HUDEP-2 (cell line): ENCODE data around the gene PRSS33.
A peak's percentile ranks its signal among the peaks of the same experiment; 100 is the strongest.

Experiments
- DNase-seq, 76 experiments: peaks; one replicate each; lab custom pipeline; 2025; ENCODE audit not compliant: unreplicated experiment in 76 of 76; lab: John Stamatoyannopoulos, UW

Gene PRSS33

DNA sequence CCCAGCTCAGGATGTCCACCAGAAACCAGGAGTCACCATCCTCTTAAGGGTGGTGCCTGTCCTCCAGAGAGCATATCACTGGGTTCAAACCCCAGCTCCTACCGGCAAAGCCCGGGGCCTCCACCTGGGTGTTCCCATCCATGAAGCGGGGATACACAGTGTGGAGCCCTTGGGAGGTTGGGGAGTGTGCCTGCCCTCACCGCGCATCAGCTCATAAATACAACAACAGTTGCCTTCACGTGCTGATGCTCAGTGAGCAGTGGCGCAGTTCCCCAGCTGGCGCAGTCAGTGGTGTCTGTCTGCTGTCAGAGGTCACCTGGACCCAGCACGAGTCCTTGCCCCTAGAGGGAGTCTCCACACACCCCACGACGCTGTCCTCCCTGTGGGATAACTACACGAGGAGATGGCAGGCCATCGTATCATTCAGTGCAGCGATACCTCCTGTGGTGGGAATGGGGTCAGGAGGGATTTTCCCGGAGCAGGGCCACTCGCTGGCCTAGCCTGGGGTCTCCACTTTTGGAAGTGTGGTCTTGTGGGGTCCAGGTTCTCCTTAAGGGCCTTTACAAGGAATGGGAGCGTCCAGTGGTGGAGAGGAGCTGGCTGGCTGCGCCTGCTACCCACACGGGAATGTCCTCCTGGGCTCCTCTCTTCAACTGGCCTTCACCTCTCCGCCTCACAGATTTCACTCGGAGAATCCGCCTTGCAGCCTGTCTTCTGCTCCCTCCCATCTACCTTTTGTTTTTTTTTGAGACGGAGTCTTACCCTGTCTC lies 8.0 kb downstream of the PRSS33 start:
- no peak for DNase-seq

DNA sequence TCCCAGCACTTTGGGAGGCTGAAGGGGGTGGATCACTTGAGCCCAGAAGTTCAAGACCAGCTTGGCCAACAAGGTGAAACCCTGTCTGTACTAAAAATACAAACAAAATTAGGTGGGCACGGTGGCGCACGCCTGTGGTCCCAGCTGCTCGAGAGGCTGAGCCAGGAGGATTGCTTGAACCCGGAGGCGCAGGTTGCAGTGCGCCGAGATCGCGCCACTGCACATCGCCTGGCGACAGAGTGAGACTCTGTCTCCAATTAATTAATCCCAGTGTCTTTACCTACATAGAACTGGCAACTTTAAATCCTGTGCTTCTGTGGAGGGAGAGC lies 8.8 kb downstream of the PRSS33 start:
- no peak for DNase-seq

DNA sequence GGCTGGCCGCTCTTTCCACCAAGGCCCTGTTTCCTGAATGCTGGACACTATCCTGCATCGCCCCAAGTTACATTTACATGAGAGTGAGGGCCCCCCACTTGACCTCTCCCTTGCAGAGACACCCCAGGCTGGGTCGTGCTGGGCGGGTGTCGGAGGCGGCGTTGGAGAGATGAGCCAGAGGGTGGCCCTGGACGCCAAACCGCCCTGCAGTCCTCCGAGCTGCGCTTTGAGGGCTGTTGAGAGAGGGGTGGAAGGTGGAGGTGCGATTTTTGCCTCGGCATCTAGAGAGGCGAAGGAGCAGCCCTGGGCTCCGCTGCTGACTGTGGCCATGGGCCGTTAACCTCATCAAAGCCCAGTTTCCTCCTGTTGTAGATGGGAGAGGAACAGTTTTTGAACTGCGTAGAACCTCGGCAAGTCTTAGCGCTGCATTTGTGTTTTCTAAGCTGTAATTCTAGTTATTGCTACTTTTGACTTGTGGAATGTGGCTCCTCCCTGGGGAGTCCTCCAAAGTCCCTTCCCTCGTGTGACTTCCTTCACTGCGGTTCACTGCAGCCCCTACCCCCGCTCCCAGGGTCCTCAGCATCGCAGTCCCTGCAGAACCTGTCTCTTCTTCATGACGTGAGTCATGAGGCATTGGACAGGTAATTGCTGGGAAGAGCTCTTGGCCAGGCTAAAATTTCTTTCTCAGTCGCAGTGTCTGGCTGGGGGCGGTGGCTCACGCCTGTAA lies 9.3 kb downstream of the PRSS33 start:
- DNase-seq, result peak in 17 of 76 experiments; percentile 12 to 81 (median 37)

DNA sequence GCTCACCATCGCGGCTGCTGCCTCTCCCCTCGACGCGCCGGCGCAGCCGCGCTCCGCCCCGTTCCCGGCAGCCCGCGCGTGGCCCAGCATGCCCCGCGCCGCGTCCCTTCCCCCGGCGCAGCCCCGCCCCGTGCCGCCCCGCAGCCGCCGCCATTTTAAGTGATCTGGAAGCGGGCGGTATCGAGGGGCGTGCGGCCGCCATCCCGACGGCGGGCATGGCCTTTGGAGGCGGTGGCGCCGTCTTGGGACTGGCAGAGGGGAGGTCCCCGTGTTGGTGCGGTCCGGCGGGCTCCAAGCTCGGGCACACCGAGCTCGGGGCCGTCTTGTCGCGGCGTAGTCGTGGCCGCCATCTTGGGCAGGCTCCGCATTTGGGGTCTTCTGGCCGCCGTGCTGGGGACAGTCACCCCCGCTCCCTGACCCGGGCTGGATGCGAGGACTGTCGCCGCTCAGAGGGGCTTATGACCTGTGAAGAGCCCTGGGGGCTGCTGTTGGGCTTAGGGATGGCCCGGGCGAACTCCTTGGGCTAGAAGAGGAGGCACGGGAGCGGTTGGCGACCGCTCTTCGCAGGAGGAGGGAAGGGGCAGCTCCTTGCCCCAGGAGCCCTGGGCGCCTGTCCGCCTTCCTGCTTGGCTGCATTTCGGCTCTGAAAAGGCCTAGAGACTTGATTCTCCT lies 10.0 kb downstream of the PRSS33 start, which contains the start of gene ELOB:
ELOB (minus strand) TSS at position 50 of the 672 bp plus-strand sequence; CDS start at position 9, 41 bp downstream.
- DNase-seq, result peak in 68 of 76 experiments; percentile 11 to 87 (median 71)

DNA sequence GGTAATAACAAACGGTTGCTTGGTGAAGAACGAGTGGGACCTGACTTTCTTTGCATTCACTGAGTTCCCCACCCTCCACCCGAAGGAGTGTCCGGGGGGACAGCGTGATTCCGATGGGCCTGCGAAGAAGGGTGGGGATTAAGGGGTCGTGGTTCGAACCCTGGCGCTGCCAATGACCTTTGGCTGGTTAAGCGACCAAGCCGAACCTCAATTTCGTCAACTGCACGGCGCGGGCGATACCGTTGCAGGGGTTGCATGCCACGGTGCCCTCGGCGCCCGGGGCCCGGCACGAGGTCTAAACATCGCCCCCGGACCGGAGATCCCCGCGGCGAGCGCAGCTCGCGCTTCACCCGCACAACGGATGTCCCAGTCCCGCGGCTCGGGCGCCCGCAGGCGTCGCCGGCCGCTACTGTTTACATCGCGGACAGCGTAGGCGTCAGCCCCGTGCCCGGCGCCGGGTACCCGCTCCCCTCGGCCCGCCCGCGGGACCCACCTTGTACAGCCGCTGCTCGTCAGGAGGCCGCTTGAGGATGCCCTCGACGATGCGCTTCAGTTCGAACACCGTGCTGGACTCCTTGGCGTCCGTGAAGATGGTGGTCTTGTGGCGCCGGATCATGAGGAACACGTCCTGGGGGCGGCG lies 10.7 kb downstream of the PRSS33 start:
- peak in 1 of 76 experiments; percentile 58 for DNase-seq

DNA sequence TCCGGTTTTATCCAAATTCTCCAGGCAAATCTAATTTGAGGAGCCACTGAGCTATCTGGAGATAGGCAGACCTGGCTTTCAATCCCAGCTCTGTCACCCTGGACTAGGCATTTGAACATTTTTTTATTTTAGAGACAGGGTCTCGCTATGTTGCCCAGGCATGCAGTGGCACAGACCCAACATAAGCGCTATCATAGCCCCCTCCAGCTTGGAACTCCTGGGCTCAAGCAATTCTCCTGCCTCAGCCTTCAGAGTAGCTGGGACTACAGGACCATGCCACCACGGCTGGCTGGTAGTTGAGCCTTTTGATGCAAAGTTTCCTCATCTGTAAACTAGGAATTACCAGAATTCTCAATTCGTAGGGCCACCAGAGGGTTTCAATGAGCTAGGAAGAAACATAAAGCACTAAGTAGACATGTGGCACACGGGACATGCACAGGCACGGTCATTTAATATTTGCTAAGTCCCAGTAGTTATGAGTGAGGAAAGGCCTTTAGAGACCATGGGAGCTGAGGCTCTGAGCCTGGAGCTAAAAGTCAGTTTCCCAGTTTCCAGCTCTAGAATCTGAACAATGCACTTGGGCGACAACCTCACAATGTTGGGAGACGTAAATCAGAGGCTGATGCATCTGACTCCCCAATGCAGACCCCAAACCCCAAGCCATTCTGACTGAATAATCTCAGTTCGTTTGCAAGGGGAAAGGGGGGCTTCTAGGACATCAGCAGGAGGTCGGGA lies 11.4 kb downstream of the PRSS33 start:
- no peak for DNase-seq

DNA sequence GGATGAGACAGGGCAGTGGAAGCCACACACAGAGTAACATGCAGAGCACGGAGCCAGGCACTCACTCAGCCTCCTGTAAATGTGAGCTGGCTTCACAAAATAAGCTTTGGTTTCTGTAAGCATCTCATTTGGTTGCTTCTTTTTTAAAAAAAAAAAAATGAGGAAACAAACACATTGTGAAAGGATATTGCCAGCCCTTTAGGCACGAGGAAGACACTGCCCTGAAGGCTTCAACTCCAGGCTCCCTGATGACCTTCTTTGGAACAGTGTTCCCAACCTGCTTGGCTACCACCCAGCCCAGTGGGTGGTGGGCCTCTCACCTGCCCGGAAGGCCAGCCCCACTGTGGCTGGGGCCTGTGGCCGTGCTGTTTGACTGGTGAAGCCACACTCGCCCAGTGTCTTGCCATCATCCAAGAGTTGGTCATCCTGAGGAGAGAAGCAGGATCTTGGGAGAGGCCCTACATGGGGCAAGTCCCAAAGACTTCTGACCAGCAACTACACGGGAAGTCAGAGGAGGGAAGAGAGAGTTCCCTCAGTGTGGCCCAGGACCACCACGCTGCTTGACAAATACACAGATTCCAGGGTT lies 12.1 kb downstream of the PRSS33 start:
- no peak for DNase-seq

DNA sequence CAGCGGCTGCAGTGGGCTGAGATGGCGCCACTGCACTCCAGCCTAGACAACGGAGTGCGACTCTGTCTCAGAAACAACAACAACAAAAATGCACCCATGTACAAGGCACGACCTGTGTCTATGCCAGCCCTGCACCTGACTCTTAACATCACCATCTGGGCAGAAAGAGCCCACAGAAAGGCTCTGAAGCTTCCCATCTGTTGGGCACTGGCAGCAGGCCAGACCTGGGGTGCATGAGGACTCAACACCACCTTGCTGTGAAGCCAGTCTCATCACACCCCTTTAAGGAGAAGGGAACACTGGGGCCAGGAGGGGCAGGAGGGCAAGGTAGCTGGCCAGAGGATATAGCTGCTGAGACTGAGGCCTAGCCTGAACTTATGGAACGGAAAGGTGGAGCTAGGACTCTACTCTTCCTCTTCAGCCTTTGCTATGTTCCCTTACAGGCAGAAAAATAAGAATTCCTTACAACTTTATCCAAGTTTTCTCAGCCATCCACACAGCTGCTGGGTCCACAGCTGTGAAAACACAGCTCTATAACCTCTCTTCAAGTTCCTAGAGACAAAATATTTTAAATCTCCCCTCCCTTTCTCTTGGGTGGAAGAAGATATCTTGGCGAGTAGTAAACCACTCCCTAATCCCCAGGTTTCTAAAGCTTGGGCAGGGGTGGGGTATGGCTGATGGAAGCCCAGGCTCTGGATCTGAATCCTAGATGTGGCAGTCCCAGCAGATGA lies 13.0 kb downstream of the PRSS33 start:
- DNase-seq, result peak in 12 of 76 experiments; percentile 14 to 37 (median 24)

DNA sequence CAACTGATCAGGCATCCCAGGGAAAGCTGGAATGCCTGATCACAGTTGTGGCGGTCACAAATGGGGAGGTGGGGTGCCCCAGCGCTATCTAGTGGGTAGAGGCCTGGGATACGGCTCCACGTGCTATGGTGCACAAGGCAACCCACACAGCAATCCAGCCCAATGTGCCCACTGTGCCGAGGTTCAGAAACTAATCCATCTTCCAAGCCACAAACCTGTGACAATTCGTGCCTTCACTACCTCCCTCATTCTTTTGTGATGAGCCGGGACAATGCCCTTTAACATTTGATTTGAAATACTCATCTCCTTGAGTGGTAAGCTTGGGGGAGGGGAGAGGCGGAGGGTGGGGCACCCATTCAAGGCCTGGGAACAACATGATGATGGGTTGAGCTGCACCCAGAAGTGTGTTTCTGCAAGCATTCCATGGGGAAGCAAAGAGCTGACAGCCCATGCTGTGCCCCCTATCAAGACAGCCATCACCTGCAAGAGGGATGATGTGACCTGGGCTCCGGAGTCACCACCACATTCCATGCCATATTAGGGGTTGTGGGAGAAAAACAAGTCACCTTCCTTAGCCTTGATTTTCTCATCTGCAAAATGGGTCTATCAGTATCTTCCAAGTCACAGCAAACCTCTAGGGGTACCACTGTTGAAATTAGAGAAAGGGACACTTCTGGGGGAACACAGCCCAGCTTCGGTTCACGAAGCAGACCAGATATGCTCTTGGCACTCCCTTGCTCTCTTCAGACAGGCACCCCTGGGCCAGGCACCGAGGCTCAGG lies 14.0 kb downstream of the PRSS33 start:
- no peak for DNase-seq

DNA sequence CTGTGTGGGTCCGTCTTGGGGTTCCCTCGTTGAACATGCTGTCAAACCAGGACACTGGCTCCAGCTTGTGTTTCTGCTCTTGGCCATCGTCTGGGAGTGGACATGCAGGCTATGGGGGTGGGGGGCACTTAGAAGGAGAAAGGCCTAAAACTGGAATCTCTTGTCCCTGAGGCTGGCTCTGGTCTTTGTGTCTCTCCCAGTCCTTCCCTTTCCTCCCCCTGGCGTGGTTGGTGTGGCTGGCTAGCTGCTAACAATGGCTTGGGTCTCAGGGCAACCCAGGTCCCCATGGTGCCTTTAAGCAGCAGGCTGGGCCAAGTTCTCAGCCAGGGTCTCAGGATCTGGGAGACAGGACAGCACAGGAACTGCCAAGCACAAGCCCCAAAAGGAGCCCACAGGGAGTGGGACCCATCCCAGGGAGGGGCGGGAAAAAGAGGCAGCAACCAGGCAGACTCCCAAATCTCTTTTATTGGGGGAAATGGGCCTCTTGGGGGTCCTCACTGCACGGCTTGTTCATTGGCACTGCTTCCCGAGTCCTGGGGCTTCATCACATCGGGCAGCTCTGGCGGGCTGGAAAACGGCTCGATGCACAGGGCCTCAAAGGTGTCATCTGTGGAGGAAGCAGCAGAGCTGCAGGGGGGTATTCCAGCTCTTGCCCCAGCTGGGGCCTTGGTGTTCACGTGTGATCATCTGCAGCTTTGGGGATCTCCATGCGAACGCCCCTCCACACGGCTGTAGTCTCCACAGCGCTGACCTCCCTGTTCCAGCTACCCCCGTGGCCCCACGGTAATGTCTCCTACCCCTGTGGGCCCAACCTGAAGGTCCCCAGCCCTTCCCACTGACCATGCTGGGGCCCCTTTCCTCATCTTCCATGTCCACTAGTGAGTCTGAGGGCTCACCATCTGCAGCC lies 15.6 kb downstream of the PRSS33 start:
- no peak for DNase-seq

DNA sequence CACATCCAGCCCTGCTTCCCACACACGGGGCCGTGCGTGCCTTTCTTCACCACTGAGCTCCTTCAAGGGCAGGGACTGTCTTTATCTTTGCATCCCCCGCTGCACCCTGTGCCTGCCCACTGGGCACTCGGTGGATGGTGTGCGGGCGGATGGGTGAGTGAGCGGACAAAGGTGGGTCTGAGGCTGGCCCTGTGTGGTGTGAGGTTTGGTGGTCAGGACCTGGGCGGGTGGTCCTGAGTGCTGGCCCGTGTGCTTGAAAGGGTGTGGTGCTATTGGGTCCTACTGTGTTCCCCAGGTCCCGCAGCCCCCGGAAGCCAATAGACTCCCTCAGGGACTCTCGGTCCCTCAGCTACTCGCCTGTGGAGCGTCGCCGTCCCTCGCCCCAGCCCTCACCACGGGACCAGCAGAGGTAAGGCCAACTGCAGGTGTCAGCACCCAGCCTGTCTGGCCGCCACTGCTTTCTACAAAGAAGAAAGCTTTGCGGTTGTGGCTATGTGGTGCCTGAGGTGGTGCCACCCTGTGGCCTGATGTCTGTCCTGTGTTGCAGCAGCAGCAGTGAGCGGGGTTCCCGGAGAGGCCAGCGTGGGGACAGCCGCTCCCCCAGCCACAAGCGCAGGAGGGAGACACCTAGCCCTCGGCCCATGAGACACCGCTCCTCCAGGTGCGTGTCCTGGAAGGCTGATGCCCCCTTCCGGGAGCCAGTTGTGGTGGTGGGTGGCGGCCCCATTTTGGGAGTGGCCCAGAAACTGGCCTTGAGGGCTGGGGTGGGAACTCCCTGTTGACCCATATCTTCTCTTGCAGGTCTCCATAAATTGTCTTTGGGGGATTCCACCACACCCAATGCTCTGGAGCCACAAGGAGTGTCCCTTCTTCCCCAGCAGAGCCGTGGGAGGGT lies 17.1 kb downstream of the PRSS33 start:
- DNase-seq, result peak in 61 of 76 experiments; percentile 14 to 77 (median 51)

DNA sequence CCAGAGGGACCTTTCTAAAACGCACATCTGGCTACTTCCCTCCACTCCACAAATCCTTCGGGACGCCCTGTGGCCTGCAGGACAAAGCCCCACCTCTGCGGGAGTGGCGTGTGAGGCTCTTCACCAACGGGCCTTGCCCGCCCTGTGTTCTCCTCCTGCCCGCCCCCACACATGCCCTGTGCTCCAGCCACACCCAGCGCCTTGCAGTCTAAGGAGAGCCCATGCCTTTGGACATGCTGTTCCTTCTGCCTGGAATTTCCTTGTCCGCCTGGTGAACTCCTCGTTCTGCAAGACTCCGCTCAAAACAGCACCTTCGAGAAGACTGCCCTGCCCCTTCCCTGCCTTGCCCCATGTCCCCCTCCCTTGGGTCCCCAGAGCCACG lies 17.7 kb downstream of the PRSS33 start:
- DNase-seq, result peak in 65 of 76 experiments; percentile 16 to 84 (median 61)

DNA sequence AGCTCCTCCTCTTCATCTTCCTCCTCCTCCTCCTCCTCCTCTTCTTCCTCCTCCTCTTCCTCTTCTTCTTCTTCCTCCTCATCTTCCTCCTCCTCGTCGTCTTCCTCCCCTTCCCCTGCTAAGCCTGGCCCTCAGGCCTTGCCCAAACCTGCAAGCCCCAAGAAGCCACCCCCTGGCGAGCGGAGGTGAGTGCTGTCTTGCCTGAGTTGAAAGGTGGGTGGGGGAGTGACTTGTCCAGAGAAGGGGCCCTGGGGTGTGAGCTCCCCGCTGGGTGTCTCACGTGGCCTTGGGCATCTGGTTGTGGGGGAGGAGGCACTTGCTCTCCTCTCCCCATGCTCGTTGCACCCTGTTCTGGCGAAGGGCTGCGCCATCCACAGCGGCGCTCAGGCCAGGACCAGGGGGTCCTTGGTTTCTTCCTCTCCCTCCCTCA lies 18.2 kb downstream of the PRSS33 start:
- DNase-seq, result peak in 19 of 76 experiments; percentile 27 to 78 (median 41)

DNA sequence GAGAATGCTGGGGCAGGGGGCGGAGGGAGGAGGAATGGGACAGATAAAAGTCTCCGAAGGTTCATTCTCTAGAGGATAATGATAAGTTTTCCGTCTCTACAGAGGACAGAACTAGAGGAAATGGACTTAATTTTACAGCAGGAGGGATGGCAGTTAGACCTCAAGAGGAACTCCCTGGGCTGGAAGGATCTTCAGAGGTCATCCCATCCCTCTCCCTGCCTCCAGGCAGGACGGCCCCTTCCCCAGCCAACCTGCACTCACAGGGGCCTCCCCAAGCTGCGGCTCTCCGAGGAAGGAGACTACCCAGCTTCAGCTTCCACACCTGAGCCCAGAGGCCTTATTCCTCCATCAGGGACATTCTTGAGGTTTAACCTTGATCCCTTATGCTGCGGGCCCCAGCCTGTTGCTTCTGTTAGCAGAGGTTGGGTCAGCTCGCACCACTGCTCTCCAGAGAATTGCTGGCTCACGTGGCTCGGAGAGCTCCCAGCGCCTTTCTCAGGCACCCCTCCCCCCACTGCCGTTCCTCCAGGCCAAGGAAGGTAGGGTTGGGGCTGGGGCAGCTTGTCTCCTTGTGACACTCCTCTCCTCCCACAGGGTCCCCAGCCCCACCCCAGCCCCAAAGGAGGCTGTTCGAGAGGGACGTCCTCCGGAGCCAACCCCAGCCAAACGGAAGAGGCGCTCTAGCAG lies 18.8 kb downstream of the PRSS33 start:
- DNase-seq, result peak in 20 of 76 experiments; percentile 17 to 89 (median 60)

DNA sequence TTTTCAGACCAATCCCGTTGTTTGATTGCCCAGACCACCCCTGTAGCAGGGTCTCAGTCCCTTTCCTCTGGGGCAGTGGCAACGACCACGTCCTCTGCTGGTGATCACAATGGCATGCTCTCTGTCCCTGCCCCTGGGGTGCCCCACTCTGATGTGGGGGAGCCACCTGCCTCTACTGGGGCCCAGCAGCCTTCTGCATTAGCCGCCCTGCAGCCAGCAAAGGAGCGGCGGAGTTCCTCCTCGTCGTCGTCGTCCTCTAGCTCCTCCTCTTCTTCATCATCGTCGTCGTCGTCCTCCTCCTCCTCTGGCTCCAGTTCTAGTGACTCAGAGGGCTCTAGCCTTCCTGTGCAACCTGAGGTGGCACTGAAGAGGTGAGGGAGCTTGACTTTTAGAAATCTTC lies 19.5 kb downstream of the PRSS33 start:
- peak in 10 of 76 experiments; percentile 21 to 63 (median 33) for DNase-seq
